LNCaP clone FGC (cell line): ENCODE results near the gene ARHGAP10.

Source experiments
- DNase-seq: peaks from one replicate; pipeline ENCODE4 v3.0.0-alpha.2; 2011; ENCODE audit warnings: low read depth
- H3K4me3 ChIP-seq: 2 replicates; pipeline ENCODE4 v1.5.1; 2011; ENCODE audit warnings: mild to moderate bottlenecking, low read depth, low read length, control low read depth
- TF ChIP-seq, protein P1 (sequence below): IDR thresholded peaks from 2 replicates; pipeline ENCODE4 v1.5.1; 2012; ENCODE audit warnings: mild to moderate bottlenecking; ENCODE audit not compliant: control insufficient read depth, insufficient read depth; ENCODE audit errors: extremely low read depth

Gene ARHGAP10

DNA sequence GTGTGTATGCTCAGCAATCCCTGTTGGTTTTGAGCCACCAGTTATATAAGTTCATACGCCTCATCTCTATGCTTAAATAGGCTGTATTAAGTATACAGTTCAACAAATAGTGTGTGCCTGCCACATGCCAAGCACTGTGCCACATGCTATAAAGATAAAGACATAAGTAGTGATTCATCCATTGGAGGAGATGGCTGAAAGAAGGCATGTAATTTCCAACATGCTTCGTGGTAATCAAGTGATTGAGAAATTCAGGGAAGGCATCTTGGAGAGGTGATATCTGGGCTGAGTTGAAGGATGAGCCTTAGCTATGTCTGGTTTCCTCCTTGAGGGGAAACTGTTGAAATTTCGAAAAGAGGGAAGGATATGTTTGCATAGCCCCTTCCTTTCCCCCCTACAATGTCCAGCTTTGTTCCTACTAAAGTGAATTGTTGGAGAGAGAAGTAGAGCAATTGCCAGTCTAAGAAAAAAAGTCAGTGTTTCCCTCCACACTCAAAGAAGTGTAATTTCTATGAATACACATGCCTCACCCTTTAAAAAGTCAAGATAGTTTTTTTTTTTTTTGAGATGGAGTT, 96.5 kb downstream of the ARHGAP10 start:
- TF ChIP-seq, protein P1, sequence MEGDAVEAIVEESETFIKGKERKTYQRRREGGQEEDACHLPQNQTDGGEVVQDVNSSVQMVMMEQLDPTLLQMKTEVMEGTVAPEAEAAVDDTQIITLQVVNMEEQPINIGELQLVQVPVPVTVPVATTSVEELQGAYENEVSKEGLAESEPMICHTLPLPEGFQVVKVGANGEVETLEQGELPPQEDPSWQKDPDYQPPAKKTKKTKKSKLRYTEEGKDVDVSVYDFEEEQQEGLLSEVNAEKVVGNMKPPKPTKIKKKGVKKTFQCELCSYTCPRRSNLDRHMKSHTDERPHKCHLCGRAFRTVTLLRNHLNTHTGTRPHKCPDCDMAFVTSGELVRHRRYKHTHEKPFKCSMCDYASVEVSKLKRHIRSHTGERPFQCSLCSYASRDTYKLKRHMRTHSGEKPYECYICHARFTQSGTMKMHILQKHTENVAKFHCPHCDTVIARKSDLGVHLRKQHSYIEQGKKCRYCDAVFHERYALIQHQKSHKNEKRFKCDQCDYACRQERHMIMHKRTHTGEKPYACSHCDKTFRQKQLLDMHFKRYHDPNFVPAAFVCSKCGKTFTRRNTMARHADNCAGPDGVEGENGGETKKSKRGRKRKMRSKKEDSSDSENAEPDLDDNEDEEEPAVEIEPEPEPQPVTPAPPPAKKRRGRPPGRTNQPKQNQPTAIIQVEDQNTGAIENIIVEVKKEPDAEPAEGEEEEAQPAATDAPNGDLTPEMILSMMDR, result no peak
- DNase-seq, result no peak
- no peak overlapping the region for H3K4me3 ChIP-seq

DNA sequence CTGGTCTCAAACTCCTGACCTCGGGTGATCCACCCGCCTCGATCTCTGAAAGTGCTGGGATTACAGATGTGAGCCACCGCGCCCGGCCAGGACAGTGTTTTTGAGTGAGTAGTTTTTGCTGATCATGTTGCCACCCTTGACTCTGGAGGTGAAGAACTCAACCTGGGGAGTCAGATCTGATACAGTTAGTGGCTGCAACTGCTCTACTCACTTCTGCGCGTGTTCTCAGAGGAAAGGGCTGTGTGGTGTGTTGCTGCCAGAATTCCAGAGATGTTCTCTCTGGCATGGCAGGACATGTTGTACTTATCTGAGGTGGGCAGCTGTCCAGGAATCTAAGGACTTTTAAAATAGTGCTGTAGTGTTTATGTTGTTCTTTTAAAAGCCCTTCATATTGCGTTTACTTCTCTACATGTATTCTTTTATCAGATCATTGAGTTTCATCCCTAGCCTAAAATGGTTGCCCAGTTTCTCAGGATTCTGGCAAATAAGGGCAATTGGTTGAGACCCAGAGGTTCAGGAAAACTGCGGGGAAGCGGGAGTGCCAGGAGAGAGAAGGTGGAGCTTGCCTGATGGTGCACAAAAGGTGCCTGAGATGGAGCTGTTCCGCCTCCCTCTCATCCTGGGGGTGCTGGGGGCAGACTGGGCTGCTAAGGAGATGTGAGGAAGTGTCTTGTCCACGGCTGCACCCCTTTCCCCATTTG, 97.7 kb downstream of the ARHGAP10 start:
- H3K4me3 ChIP-seq, result no peak overlapping the region
- TF ChIP-seq, protein P1, result no peak
- peak; percentile 83 for DNase-seq

DNA sequence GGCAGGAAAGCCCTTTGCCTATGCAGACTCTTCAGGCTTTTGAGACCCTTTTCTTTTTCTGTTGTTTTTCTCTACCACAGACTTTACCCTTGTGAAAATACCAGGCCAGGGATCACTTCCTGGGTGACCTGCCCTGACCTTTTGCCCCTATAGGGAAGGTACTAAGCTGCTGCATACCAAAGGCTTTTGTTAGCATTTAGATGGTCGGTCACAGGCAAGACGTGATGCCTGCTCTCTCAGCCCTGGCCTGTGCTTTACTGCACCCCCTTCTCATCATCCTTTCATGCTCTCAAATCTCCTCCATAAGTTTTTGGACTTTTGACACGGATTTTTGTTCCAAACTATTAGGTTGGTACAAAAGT, 98.2 kb downstream of the ARHGAP10 start:
- no peak overlapping the region for H3K4me3 ChIP-seq
- TF ChIP-seq, protein P1, result no peak
- DNase-seq, result no peak

DNA sequence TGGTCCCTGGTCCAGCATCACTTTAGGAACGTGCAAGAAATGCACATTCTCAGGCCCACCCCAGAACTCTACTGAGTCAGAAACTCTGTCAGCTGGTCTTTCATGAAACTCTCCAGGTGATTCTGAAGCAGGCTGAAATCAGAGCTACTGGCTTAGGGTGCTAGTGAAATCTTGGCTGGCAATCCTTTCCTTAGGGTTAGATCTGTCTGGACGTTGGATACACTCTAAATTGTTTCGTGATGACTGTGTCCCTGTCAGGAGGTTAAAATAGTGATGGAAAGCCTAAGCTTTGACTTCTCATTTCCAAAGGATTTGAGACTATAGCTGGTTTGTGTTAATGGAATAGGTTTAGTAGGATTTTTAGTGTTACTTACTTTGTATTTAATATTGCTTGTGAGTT, 99.1 kb downstream of the ARHGAP10 start:
- no peak for DNase-seq
- TF ChIP-seq, protein P1, result no peak
- no peak overlapping the region for H3K4me3 ChIP-seq

DNA sequence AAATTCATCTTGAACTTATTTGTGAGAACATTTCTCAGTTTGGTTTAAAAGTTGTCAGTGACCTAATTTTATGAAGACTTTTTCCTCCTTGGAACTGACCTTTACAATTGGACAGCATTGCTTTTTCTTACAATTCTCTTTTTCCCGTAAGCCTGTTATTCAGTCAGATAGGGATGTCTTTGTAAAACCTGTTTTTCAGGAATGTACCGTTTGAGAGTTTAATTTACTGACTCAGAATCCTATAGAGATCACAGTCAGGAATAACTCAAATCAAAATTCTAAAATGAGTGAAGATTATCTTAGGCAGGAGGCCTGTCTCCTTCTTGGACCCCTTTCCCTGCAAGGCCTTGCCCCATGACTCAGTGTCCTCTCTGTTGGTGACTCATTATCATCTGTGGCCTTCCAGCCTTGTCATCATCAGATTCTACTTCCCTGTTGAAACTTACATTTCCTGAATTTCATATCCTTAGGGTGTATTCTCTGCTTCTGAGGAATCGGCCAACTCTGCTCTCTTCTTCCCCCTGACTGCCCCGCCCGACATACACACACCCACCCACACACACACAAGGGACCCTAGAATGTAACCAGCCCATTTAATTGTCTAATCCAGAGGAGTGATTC, 99.8 kb downstream of the ARHGAP10 start:
- H3K4me3 ChIP-seq, result no peak overlapping the region; the same call in 1 of the 2 replicates
- peak; percentile 48 for DNase-seq
- TF ChIP-seq, protein P1, result no peak

DNA sequence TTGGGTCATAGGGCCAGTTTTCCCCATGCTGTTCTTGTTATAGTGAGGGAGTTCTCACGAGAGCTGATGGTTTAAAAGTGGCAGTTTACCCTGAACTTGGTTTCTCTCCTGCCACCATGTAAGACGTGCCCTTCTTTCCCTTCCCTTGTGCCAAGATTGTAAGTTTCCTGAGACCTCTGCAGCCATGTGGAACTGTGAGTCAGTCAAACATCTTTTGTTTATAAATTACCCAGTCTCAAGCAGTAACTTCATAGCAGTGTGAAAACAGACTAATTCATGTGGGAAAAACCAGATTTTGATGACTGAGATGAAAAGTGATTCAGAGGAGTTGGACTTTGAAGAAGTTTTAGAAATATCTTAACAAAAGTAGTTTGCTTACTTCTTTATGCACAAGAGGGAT, 101.4 kb downstream of the ARHGAP10 start:
- TF ChIP-seq, protein P1, result no peak
- H3K4me3 ChIP-seq, result no peak overlapping the region
- no peak for DNase-seq
